Stimulated activated naive CD8-positive, alpha-beta T cell treated with anti-CD3 and anti-CD28 coated beads, Interleukin-15, Interleukin-2, amounts not matched to agents 100 U/mL and 50 U/mL, for 24 hours (primary cell): ENCODE measurements around the gene NFYB.
"Not testable (repeated sequence)": the region's sequence is repeated elsewhere in the genome, so short reads cannot be mapped to it uniquely, and the experiment has no call there.

Experiments used
- ATAC-seq: fragments of 150-1000 bp; cut with Tn5 transposase; one replicate; pipeline ENCODE4 v1.10.0; 2021
- DNase-seq: peaks from one replicate; pipeline ENCODE4 v3.0.0; 2021

NFYB gene

DNA sequence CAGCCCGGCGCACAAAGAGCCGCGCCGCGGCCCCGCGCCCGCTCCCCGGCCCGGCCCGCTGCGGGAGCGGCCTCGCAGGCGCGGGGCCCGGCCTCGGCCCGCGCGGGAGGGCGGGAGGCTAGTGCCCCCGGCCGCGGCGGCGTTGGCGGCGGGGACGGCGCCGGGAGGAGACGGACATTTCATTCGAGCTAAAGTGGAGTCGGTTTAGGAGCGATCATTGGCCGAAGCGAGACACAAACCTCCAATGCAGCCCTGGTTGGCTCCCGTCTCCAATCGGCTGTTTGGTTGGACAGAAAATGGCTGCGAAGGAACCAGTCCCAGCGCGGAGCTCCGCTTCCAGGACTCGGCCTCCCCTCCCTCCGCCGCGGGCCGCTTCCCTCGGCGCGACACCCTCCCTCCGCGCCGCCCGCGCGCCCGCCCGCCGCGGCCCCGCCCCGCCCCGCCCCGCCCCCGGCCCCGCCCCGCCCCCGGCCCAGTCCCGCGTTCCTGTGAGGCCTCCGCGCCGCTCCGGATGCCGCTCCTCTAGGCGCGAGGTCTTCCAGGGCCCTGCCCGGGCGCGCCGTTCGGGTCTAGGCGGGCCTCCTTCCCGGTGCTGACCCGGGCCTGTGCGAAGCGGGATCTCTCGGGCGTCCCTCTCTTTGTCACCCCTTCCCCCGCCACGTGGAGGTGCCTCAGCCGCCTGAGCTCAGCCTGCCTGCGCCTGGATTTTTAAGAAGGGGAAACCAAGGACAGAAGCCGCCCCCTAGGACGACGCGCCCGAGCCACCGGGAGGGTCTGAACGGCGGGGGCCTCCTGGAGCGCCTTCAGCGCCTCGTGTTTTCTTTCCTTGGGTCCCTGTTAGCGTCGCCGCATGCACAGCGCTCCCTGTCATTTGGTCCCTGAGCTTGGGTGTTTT, at the start of gene NFYB:
Gene NFYB (minus strand): TSS at position 309 of the 895 bp plus-strand sequence. CDS start 2,757 bp downstream, outside the sequence.
- ATAC-seq (peak; percentile 96), DNase-seq (peak; percentile 89)

- DNase-seq (no peak), ATAC-seq (no peak)
These were observed 49.6 kb upstream of the NFYB start for GRCh38 chr12:104187446-104188155.

DNA sequence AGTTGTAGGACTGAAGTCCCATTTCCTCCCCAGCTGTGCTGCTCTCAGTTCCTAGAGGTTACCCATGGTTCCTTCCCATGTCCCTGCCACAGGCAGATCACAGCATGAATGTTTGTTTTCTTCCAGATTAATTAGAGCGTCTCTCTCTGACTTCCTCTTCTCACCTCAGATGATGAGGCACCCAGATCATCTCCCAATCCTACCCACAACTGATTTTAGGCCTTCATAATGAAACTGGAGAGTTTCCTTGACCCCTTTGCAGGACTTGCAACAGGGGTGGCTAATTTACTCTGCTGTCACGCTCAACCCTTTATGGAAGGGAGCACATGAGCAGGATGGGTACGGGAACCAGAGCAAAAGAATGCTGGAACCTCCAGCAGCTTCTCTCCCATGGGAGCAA, 45.4 kb upstream of the NFYB start:
- peak; percentile 23 for ATAC-seq
- DNase-seq, result no peak

DNA sequence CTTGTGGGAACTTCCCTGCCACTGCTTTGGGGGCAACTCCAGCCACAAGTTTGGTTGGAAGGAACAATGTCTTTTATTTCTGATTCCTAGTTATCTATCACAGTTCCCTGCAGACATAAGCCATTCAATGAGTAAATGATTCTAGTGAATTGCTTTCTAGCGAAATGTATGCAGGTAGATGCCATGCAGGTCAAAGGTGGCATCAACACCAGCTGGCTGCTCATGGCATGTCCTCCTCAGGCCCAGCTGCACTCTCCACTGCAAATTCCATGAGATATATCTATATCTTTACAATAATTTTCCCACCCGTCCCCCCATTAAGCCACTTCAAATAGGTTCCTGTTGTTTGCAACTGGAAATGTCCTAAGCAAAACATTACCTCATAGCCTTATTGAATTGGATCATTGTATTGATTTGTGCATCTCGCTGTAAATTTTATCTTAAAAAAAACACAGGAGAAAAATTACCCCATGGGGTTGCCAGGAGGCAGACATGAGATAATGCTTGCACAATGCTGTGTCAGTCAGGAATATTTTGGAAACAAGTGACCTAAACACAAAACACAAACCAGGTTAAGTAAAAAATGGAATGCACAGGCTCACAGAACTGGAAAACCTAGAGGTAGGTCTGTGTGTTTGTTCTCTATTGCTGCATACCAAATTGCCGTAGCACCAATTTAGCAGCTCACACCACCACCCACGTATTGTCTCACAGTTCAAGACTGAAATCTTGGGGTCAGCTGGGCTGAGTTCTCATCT, 44.8 kb upstream of the NFYB start:
- ATAC-seq, result no peak

DNA sequence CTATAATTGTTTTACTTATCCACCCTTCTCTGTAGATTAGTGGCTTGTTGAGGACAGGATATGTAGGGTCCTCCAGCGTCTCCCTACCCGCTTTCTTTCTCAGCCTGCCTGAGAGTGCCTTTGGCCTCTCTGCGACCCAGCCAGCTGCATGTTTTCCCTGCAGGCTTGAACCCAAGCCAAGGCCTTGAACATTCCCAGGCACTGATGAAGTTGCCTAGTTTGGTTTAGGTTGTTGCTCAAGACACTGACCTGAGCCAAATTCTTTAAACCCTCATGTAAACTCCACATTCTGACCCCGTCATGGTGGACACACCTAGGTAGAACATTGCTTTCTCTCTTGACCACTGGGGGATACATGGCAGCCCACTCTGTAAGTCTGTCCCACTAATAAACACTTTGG, 44.1 kb upstream of the NFYB start:
- DNase-seq (no peak), ATAC-seq (no peak)

More for the DNA sequence above, 44.8 kb upstream of the NFYB start:
- DNase-seq, result no peak

- no peak for ATAC-seq
- no peak for DNase-seq
These were observed 43.3 kb upstream of the NFYB start for GRCh38 chr12:104181313-104181712.

GRCh38 chr12:104180374-104180773, 42.4 kb upstream of the NFYB start:
- ATAC-seq (no peak), DNase-seq (no peak)

DNA sequence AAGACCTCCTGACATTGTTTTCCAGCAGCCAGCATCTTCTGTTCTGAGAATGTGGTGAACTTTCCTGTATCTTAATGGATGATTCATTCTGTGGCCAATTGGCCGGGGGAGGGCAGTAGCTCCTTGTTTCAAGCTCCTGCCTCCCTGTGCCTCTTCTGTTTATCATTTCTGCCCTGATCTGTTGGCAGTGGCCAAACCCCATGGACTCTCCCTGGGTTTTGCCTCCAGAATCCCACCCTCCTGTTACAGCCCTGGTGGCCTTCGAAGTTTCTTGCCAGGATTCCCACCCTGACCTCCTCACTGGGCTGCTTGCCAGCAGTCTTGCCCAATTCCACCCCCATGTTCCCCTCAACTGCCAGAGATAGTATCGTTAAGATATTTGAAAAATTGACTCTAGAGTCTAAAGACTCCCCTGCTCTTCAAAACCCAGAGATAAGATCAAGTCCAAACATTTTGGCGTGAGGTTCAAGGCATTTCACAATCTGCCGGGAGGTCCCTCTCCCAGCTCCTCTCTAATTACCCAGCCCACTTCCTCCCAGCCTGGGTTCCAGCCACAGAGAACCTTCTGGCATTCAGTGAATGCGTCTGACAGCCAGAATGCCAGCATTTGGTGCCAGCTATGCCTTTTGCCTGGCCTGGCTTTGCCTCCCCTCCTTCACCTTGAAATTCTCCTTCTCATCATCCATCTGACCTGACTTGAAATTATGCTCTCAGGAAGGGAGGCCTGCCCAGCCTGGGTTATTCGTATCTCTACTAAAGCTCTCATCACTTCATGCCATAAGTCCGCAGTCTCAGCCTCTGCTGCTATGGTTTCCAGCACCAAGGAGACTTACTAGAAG, 39.9 kb upstream of the NFYB start:
- ATAC-seq, result peak; percentile 59
- peak; percentile 19 for DNase-seq

DNA sequence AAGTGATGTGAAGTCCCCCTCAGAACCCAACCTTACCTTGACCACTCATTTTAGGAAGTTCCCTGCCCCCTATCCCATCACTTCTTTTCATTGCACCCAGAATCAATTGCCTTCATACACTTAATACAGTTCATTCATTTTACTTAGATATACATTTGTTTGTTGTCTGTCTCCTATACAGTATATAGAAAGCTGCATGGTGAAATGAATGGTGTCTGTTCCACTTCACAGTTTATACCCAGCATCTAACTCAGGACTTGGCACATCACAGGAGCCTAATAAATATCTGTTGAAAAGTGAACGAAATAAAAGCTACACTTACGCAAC, 39.3 kb upstream of the NFYB start:
- ATAC-seq (no peak), DNase-seq (no peak)

DNA sequence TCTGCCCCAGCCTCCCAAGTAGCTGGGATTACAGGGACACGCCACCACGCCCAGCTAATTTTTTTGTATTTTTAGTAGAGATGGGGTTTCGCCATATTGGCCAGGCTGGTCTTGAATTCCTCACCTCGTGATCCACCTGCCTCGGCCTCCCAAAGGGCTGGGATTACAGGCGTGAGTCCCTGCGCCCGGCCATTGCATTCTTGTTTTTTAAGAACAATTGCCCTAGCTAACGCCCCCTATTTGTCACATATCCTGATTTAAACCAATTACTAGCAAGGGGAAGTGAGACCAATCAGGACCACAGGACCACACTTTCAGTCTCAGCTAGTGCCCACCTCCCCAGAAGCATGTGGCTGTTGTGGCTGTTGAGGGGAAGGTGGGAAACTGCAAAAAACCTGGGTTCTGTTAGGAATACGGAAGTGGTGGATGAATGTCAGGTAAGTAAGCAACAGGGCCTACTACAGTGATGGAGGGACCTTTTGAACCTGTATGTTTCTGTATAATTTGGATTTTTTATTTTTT, 37.8 kb upstream of the NFYB start:
- ATAC-seq (no peak), DNase-seq (no peak)

DNA sequence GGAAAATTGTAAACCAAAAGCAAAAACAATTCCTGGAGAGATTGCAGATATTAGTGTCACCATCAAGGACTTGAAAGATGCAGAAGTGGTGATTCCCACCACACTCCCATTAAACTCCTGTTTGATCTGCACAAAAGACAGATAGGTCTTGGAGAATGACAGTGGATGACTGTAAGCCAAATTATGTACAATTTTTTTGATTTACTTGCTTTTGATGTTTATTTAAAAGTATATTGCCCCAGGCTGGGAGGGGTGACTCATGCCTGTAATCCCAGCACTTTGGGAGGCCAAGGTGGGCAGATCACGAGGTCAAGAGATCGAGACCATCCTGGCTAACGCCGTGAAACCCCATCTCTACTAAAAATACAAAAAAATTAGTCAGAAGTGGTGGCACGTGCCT, 35.8 kb upstream of the NFYB start:
- DNase-seq, ATAC-seq: not testable (repeated sequence)

DNA sequence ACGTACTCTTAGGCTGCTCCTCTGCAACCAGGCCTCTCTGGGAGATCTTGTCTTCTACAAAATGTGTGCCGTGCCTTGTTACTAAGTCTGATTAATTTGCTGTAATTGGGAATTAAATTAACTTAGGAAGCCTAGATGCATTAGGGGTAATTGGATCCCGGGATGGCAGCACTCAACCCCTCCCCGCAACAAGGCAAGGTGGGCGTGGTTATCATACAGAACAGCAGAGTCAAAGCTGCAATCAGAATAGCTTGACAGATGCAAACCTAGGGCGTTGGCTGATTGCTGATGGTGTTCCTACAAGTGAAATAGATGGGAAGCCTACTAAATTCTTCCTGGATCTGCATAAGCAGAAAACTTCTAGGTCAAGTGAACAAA, 34.5 kb upstream of the NFYB start:
- DNase-seq (no peak), ATAC-seq (no peak)

GRCh38 chr12:104171785-104172569, 34.0 kb upstream of the NFYB start:
- DNase-seq (no peak), ATAC-seq (no peak)

GRCh38 chr12:104168596-104168995, 30.6 kb upstream of the NFYB start:
- DNase-seq (no peak), ATAC-seq (no peak)

DNA sequence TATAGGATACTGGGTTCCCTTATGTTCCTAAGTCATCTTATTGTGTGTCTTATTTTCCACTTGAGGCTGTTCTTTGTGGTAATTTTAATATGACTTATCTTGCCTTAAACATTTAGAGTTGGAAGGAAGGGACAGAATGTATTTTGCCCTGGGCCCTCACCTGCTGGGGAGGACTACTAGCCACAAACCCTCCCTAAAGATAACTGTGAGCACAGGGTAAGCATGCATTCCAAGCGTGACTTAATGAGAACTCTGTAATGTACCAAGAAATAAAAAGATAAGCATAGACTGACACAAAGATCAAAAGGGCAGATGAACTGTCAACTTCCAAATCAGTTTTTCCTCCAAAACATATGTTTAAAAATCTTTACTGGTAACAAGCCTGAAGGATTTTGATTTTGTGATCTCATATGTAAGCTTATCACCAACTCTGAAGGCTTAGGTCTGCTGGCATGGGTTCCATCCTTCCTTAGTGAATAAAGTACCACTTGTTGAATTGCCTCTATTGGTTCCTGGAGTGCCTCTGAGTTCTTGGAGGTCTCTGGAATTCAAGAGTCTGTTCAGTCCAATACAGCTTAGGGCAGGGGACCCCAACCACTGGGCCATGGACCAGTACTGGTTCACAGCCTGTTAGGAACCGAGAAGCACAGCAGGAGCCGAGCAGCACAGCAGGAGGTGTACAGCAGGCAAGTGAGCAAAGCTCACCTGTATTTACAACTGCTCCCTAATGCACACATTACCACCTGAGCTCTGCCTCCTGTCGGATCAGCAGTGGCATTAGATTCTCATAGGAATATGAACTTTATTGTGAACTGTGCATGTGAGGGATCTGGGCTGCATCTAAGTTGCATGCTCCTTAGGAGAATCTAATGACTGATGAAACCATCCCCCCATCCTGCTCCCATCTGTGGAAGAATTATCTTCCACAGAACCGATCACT, 29.8 kb upstream of the NFYB start:
- DNase-seq, result no peak

GRCh38 chr12:104166465-104166864, 28.5 kb upstream of the NFYB start:
- ATAC-seq, result no peak
- DNase-seq, result no peak

More for the DNA sequence above, 29.8 kb upstream of the NFYB start:
- no peak for ATAC-seq

DNA sequence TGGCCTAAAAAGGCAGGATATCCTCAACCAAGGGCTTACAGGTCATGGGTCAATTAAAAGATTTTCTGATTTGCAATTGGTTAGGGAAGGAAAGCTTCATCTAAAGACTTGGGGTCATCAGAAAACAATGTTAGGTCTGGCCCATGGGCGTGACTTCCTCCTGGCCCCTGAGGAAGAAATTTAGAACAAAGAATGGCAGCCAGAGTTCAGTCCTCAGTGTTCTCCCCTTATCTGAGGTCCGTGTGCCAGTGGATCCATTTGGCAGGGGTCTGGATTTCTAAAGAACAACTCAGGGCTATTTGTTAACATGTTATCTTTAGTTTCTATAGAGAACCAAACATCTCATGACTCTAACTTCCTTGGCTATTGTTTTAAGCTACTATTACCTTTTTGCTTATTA, 27.8 kb upstream of the NFYB start:
- DNase-seq (no peak), ATAC-seq (no peak)

DNA sequence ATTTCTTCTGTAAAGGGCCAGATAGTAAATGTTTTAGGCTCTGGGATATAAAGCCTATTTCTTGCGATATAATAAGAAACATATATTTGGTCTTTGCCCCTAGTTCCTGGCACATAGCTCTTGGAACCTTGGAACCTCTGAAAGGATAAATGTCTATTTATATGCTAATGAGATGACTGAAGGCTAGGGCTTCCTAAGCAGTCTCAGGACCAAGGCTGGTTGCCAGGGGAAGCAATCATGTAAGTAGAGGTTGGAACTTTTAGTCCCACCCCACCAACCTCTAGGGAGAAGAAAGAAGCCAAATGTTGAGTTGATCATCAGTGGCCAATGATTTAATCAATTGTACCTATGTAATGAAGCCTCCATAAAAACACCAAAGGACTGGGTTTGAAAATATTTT, 26.6 kb upstream of the NFYB start:
- ATAC-seq (no peak), DNase-seq (no peak)

DNA sequence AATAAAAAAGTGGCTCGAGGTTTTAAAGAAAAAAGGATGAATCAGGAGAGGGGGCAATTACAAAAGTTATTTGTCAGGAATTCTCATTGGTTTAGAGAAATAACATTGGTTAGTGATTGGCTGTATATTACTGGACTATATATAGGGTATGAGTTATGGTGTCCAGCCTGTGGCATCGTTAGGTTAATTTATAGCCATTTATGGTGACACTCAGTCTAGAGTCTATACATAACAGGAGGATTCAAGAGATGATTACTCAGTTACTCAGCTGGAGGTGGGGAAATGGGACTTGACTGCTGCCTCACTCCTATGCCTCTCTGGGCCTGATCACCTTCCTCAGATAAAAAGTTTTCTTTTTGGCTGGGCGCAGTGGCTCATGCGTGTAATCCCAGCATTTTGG, 25.6 kb upstream of the NFYB start:
- ATAC-seq (no peak), DNase-seq (no peak)

DNA sequence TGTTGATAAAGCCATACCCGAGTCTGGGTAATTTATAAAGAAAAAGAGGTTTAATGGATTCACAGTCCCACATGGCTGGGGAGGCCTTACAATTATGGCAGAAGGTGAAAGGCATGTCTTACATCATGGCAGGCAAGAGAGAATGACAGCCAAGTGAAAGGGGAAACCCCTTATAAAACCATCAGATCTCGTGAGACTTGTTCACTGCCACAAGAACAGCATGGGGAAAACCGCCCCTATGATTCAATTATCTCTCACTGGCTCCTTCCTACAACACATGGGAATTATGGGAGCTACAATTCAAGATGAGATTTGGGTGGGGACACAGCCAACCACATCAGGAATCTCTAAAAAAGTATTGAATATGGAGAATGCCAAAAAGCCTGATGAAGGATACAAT, 25.0 kb upstream of the NFYB start:
- not testable (repeated sequence) for DNase-seq, ATAC-seq
